ENCODE results near the gene RBMS1. TPM values are rescaled to one million over a fixed set of nuclear protein-coding genes. Genes with fewer than 3 reads are reported as not detected.

Gene RBMS1
- total and polyA plus RNA-seq, 2 experiments from 2014 or later: 55.5 to 94.8 TPM

- no peak for TF ChIP-seq NANOG (IDR thresholded peaks at IDR 0.05; ENCODE audit: borderline replicate concordance)
- TF ChIP-seq EZH2phosphoT487 (IDR thresholded peaks at IDR 0.05; ENCODE audit: unreplicated experiment): no peak
- no peak for TF ChIP-seq STAT1 (IDR thresholded peaks at IDR 0.05; ENCODE audit: unreplicated experiment)
- TF ChIP-seq, protein P1, sequence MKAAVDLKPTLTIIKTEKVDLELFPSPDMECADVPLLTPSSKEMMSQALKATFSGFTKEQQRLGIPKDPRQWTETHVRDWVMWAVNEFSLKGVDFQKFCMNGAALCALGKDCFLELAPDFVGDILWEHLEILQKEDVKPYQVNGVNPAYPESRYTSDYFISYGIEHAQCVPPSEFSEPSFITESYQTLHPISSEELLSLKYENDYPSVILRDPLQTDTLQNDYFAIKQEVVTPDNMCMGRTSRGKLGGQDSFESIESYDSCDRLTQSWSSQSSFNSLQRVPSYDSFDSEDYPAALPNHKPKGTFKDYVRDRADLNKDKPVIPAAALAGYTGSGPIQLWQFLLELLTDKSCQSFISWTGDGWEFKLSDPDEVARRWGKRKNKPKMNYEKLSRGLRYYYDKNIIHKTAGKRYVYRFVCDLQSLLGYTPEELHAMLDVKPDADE (IDR thresholded peaks at IDR 0.05): no peak
Measured at GRCh38 chr2:160419776-160420505, 73.7 kb downstream of the RBMS1 start (continued).

- H3K79me2 ChIP-seq (replicated peaks; ENCODE audit: insufficient read depth): peaks cover 11% of the 10 kb centered on the region; the same call in 1 of the 2 replicates
- peaks cover 37% of the 10 kb centered on the region for H3K4me1 ChIP-seq (ENCODE audit: insufficient read depth)
- peaks cover 6% of the 10 kb centered on the region; the same call in 2 of the 3 replicates for H3K36me3 Mint-ChIP-seq (ENCODE audit: low read depth)
- H3K4me3 ChIP-seq: no peak overlapping the region
- H4K20me1 ChIP-seq (replicated peaks; ENCODE audit: insufficient read depth): peaks cover 9% of the 10 kb centered on the region; the same call in 1 of the 2 replicates
- no peak overlapping the region for H3K4me3 Mint-ChIP-seq
- no peaks in the 10 kb centered on the region for H3K9me3 Mint-ChIP-seq
- H3K9me2 ChIP-seq (ENCODE audit: insufficient read depth): no peaks in the 10 kb centered on the region
- H2AFZ ChIP-seq: no peak overlapping the region
- no peaks in the 10 kb centered on the region for H3K27me3 Mint-ChIP-seq (ENCODE audit: insufficient read depth, low read depth, poor library complexity)
- no peak overlapping the region for H3K27ac Mint-ChIP-seq
- no peaks in the 10 kb centered on the region for H3K27me3 ChIP-seq (ENCODE audit: insufficient read depth)
- no peak overlapping the region for H3K27ac ChIP-seq (ENCODE audit: low read depth)
- H3K4me1 Mint-ChIP-seq: peaks cover 36% of the 10 kb centered on the region
- H3K4me2 ChIP-seq: no peak overlapping the region
- ATAC-seq (no peak), DNase-seq (ENCODE audit: low spot score) (no peak)
- no peaks in the 10 kb centered on the region for H3F3A ChIP-seq (replicated peaks; ENCODE audit: low read depth)
- no peak for TF ChIP-seq CREB1 (CRISPR knock-in tag; IDR thresholded peaks at IDR 0.05; ENCODE audit: low read depth)
- no peaks in the 10 kb centered on the region for H3K36me3 ChIP-seq (ENCODE audit: insufficient read depth)
Measured at GRCh38 chr2:160418853-160419252, 74.8 kb downstream of the RBMS1 start.

DNA sequence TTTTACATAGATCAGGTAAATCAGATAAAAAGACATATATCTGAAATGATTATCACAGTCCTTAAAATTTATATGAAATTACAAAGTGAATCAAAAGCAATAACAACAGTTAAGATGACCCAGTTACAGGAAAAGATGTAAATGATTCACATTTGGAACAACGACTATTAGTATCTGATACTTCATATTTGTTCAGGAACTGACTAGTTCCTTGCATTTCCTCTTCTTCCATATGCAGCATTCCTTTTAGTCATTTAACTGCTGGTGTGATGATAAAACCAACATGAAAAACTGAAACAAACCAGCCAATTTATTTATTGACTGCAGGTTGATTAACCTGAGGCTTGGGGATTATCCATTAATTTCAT lies 75.2 kb downstream of the RBMS1 start:
- peaks cover 37% of the 10 kb centered on the region for H3K4me1 ChIP-seq (ENCODE audit: insufficient read depth)
- H3F3A ChIP-seq (replicated peaks; ENCODE audit: low read depth): no peaks in the 10 kb centered on the region
- H3K36me3 ChIP-seq (ENCODE audit: insufficient read depth): no peaks in the 10 kb centered on the region
- no peak overlapping the region for H3K4me3 ChIP-seq
- no peak overlapping the region for H2AFZ ChIP-seq
- Mint-ChIP-seq H3K27ac (no peak overlapping the region), H3K4me1 (peaks cover 36% of the 10 kb centered on the region), H3K4me3 (no peak overlapping the region), H3K9me3 (no peaks in the 10 kb centered on the region), H3K27me3 (ENCODE audit: insufficient read depth, low read depth, poor library complexity) (no peaks in the 10 kb centered on the region), H3K36me3 (ENCODE audit: low read depth) (peaks cover 6% of the 10 kb centered on the region; the same call in 2 of the 3 replicates)
- DNase-seq (ENCODE audit: low spot score) (no peak), ATAC-seq (no peak)
- peaks cover 16% of the 10 kb centered on the region; the same call in 1 of the 2 replicates for H3K79me2 ChIP-seq (replicated peaks; ENCODE audit: insufficient read depth)
- H3K9me2 ChIP-seq (ENCODE audit: insufficient read depth): no peaks in the 10 kb centered on the region
- peak overlapping the region; percentile 49 for H3K4me2 ChIP-seq
- H3K27me3 ChIP-seq (ENCODE audit: insufficient read depth): no peaks in the 10 kb centered on the region
- H4K20me1 ChIP-seq (replicated peaks; ENCODE audit: insufficient read depth): peaks cover 9% of the 10 kb centered on the region; the same call in 1 of the 2 replicates
- no peak overlapping the region for H3K27ac ChIP-seq (ENCODE audit: low read depth)
- TF ChIP-seq, protein P2, sequence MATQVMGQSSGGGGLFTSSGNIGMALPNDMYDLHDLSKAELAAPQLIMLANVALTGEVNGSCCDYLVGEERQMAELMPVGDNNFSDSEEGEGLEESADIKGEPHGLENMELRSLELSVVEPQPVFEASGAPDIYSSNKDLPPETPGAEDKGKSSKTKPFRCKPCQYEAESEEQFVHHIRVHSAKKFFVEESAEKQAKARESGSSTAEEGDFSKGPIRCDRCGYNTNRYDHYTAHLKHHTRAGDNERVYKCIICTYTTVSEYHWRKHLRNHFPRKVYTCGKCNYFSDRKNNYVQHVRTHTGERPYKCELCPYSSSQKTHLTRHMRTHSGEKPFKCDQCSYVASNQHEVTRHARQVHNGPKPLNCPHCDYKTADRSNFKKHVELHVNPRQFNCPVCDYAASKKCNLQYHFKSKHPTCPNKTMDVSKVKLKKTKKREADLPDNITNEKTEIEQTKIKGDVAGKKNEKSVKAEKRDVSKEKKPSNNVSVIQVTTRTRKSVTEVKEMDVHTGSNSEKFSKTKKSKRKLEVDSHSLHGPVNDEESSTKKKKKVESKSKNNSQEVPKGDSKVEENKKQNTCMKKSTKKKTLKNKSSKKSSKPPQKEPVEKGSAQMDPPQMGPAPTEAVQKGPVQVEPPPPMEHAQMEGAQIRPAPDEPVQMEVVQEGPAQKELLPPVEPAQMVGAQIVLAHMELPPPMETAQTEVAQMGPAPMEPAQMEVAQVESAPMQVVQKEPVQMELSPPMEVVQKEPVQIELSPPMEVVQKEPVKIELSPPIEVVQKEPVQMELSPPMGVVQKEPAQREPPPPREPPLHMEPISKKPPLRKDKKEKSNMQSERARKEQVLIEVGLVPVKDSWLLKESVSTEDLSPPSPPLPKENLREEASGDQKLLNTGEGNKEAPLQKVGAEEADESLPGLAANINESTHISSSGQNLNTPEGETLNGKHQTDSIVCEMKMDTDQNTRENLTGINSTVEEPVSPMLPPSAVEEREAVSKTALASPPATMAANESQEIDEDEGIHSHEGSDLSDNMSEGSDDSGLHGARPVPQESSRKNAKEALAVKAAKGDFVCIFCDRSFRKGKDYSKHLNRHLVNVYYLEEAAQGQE (IDR thresholded peaks at IDR 0.05; ENCODE audit: unreplicated experiment): no peak
- TF ChIP-seq NANOG (IDR thresholded peaks at IDR 0.05; ENCODE audit: borderline replicate concordance) (no peak), ZNF331 (CRISPR knock-in tag; IDR thresholded peaks at IDR 0.05; ENCODE audit: low read depth) (no peak), EZH2phosphoT487 (IDR thresholded peaks at IDR 0.05; ENCODE audit: unreplicated experiment) (no peak), JUNB (IDR thresholded peaks at IDR 0.05; ENCODE audit: unreplicated experiment) (no peak), ZNF114 (CRISPR knock-in tag; IDR thresholded peaks at IDR 0.05) (no peak)
- TF ChIP-seq, protein P3, sequence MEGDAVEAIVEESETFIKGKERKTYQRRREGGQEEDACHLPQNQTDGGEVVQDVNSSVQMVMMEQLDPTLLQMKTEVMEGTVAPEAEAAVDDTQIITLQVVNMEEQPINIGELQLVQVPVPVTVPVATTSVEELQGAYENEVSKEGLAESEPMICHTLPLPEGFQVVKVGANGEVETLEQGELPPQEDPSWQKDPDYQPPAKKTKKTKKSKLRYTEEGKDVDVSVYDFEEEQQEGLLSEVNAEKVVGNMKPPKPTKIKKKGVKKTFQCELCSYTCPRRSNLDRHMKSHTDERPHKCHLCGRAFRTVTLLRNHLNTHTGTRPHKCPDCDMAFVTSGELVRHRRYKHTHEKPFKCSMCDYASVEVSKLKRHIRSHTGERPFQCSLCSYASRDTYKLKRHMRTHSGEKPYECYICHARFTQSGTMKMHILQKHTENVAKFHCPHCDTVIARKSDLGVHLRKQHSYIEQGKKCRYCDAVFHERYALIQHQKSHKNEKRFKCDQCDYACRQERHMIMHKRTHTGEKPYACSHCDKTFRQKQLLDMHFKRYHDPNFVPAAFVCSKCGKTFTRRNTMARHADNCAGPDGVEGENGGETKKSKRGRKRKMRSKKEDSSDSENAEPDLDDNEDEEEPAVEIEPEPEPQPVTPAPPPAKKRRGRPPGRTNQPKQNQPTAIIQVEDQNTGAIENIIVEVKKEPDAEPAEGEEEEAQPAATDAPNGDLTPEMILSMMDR (conservative IDR thresholded peaks at IDR 0.05; ENCODE audit: low read depth in 2 of 2): no peak

Data from GM23338 (cell line).